Measurements from ENCODE around the gene SOCS1. TPM values are rescaled to one million over a fixed set of nuclear protein-coding genes. Genes with fewer than 3 reads are reported as not detected.

The SOCS1 gene
- total and polyA plus RNA-seq, 4 donors = 1.8 to 10.9 (median 2.3) TPM

DNA sequence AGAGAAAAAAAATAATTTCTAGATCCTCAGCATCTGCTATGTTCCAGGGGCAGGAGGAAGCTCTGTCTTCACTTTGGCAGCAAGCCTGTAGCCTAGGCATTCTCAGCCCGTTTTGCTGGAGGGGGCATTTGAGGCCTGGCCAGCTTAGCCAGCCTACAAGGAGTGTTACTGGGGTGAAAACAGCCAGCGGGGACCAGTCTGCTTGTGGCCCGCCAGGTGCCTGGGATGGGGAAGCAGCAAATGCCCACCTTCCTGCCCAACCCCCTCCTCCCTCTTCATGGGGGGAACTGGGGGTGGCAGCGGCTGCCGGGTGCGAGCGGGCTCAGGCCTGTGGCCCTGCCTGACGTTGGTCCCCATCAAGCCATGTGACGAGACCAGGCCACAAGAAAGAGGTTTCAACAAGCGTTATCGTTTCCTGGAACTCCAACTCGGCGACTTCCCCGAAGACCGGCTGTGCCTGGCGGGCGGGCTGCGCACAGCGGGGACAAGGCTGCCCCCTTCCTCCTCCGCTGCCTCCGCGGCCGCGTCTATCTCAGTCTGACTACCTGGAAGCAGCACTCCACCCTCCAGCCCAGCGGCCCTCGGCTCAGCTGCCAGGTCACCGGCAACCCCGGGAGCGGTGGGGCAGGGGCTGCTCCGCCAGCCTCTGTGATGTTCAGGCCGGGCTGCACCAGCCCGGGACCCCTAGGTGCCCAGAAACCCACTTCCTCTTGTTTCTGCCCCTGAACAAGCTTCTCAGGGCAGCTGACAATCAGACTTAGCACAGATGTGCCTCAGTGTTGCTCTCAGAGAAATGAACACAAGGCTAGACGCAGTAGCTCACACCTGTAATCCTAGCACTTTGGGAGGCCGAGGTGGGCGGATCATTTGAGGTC is 22.9 kb downstream of the SOCS1 start (continued):
- TF ChIP-seq YY1 (IDR thresholded peaks at IDR 0.05) (no peak), HNF4G (IDR thresholded peaks at IDR 0.05) (no peak), HNF4A (conservative IDR thresholded peaks at IDR 0.05) (no peak), FOXA1 (IDR thresholded peaks at IDR 0.05) (no peak), EGR1 (IDR thresholded peaks at IDR 0.05; ENCODE audit: low read depth in 2 of 2) (no peak), JUND (IDR thresholded peaks at IDR 0.05) (no peak)
- TF ChIP-seq, protein P1, sequence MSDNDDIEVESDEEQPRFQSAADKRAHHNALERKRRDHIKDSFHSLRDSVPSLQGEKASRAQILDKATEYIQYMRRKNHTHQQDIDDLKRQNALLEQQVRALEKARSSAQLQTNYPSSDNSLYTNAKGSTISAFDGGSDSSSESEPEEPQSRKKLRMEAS (IDR thresholded peaks at IDR 0.05) = no peak

DNA sequence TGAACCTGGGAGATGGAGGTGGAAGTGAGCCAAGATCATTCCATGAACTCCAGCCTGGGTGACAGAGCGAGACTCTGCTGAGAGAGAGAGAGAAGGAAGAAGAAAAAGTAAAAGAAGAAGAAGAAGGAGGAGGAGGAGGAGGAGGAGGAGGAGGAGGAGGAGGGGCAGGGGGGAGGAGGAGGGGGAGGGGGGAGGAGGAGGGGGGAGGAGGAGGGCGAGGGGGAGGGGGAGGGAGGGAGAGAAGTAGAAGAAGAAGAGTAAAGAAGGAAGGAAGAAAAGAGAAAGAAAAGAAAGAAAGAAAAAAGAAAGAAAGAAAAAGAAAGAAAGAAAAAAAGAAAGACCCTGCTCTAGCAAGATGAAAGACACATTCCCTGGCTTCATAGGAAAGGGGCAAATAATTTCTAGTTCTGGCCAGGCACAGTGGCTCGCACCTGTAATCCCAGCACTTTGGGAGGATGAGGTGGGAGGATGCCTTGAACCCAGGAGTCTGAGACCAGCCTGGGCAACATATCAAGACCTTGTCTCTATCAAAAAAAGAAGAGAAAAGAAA is 23.6 kb downstream of the SOCS1 start:
- peaks cover 2 to 7% (median 5%) of the 10 kb centered on the region in 4 donors for H3K4me1 ChIP-seq (ENCODE audit: control insufficient read depth in 4 of 4, insufficient read depth in 4 of 4, low read length in 3 of 4)
- no peak overlapping the region for H3K4me3 ChIP-seq (ENCODE audit: low read depth in 1 of 3, low read length in 3 of 3)
- H3K27me3 ChIP-seq (ENCODE audit: control insufficient read depth in 4 of 4, insufficient read depth in 4 of 4, low read length in 3 of 4) = no peaks in the 10 kb centered on the region
- H3K36me3 ChIP-seq (ENCODE audit: control insufficient read depth in 4 of 4, insufficient read depth in 3 of 4, low read depth in 1 of 4, low read length in 3 of 4) = no peaks in the 10 kb centered on the region
- no peak for DNase-seq (ENCODE audit: low spot score)
- no peak overlapping the region for H3K9ac ChIP-seq (ENCODE audit: low read depth in 1 of 2, low read length in 2 of 2)
- H3K27ac ChIP-seq (ENCODE audit: low read depth in 1 of 2, low read length in 2 of 2) = peak overlapping the region in 1 of 2 donors; percentile 55
- TF ChIP-seq, protein P2, sequence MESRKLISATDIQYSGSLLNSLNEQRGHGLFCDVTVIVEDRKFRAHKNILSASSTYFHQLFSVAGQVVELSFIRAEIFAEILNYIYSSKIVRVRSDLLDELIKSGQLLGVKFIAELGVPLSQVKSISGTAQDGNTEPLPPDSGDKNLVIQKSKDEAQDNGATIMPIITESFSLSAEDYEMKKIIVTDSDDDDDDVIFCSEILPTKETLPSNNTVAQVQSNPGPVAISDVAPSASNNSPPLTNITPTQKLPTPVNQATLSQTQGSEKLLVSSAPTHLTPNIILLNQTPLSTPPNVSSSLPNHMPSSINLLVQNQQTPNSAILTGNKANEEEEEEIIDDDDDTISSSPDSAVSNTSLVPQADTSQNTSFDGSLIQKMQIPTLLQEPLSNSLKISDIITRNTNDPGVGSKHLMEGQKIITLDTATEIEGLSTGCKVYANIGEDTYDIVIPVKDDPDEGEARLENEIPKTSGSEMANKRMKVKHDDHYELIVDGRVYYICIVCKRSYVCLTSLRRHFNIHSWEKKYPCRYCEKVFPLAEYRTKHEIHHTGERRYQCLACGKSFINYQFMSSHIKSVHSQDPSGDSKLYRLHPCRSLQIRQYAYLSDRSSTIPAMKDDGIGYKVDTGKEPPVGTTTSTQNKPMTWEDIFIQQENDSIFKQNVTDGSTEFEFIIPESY (IDR thresholded peaks at IDR 0.05) = no peak
- TF ChIP-seq RXRA (IDR thresholded peaks at IDR 0.05) (no peak), CTCF (IDR thresholded peaks at IDR 0.05; ENCODE audit: low read depth, low read length, missing input control) (no peak), NR2F2 (IDR thresholded peaks at IDR 0.05) (no peak), FOXA1 (IDR thresholded peaks at IDR 0.05) (no peak), GABPA (IDR thresholded peaks at IDR 0.05 in 1 of 2, conservative IDR thresholded peaks at IDR 0.05 in 1 of 2) (no peak), JUND (IDR thresholded peaks at IDR 0.05) (no peak), SP1 (IDR thresholded peaks at IDR 0.05) (no peak), RAD21 (IDR thresholded peaks at IDR 0.05) (no peak), HNF4G (IDR thresholded peaks at IDR 0.05) (no peak)
- TF ChIP-seq, protein P3, sequence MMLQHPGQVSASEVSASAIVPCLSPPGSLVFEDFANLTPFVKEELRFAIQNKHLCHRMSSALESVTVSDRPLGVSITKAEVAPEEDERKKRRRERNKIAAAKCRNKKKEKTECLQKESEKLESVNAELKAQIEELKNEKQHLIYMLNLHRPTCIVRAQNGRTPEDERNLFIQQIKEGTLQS (IDR thresholded peaks at IDR 0.05) = no peak
- H3K9me3 ChIP-seq (ENCODE audit: control insufficient read depth in 4 of 4, low read length in 3 of 4) = no peaks in the 10 kb centered on the region
- 80% methylated on average over 2 of the region's 3 CpGs for WGBS

Measured in liver (tissue), 9 donors.